Liver (tissue), 9 donors: ENCODE data around the gene SRRD. TPM values are rescaled to one million over a fixed set of nuclear protein-coding genes. Genes with fewer than 3 reads are reported as not detected.

Experiments
- DNase-seq: peaks from one replicate; pipeline ENCODE4 v3.0.0-alpha.2; 2017; ENCODE audit warnings: low spot score
- H3K27ac ChIP-seq, 2 donors: one replicate each; pipeline ENCODE4 v1.7.0; 2013; ENCODE audit warnings: inconsistent platforms in 2 of 2, low read length in 2 of 2, control low read depth in 1 of 2, low read depth in 1 of 2, mild to moderate bottlenecking in 1 of 2
- H3K27me3 ChIP-seq, 4 donors: one replicate each; pipeline versions ENCODE4 v1.6.1 to v1.7.0; 2013; ENCODE audit warnings: low read length in 3 of 4, inconsistent platforms in 1 of 4, mild to moderate bottlenecking in 1 of 4, moderate library complexity in 1 of 4; ENCODE audit not compliant: control insufficient read depth in 4 of 4, insufficient read depth in 4 of 4
- H3K36me3 ChIP-seq, 4 donors: one replicate each; pipeline versions ENCODE4 v1.6.1 to v1.7.0; 2013; ENCODE audit warnings: low read length in 3 of 4, mild to moderate bottlenecking in 3 of 4, low read depth in 1 of 4, moderate library complexity in 1 of 4; ENCODE audit not compliant: control insufficient read depth in 4 of 4, insufficient read depth in 3 of 4
- H3K4me1 ChIP-seq, 4 donors: one replicate each; pipeline versions ENCODE4 v1.6.1 to v1.7.0; 2013; ENCODE audit warnings: low read length in 3 of 4, mild to moderate bottlenecking in 3 of 4, moderate library complexity in 1 of 4; ENCODE audit not compliant: control insufficient read depth in 4 of 4, insufficient read depth in 4 of 4
- H3K4me3 ChIP-seq, 3 donors: one replicate each; pipeline versions ENCODE4 v1.6.1 to v1.7.0; 2013; ENCODE audit warnings: low read length in 3 of 3, control low read depth in 1 of 3, low read depth in 1 of 3, mild to moderate bottlenecking in 1 of 3
- H3K9ac ChIP-seq, 2 donors: one replicate each; pipeline ENCODE4 v1.7.0; 2013; ENCODE audit warnings: low read length in 2 of 2, mild to moderate bottlenecking in 2 of 2, moderate library complexity in 2 of 2, control low read depth in 1 of 2, low read depth in 1 of 2
- H3K9me3 ChIP-seq, 4 donors: one replicate each; pipeline versions ENCODE4 v1.6.1 to v1.7.0; 2013; ENCODE audit warnings: low read length in 3 of 4; ENCODE audit not compliant: control insufficient read depth in 4 of 4
- ATF3 ChIP-seq: IDR thresholded peaks from 2 replicates; pipeline ENCODE4 v1.6.1; 2016; ENCODE audit warnings: antibody characterized with exemption
- CTCF ChIP-seq: fragments of 150-350 bp; IDR thresholded peaks from 2 replicates; pipeline ENCODE4 v1.5.1; 2017; ENCODE audit warnings: improper control_type of control experiment, low read depth, low read length; ENCODE audit not compliant: missing input control
- EGR1 ChIP-seq, 2 donors: IDR thresholded peaks; 2 replicates each; pipeline ENCODE4 v1.6.1; 2016 to 2018; ENCODE audit warnings: antibody characterized with exemption in 2 of 2, low read depth in 2 of 2
- FOXA1 ChIP-seq: IDR thresholded peaks from 2 replicates; pipeline ENCODE4 v1.6.1; 2016; ENCODE audit warnings: antibody characterized with exemption
- FOXA2 ChIP-seq: IDR thresholded peaks from 2 replicates; pipeline ENCODE4 v1.6.1; 2016; ENCODE audit warnings: antibody characterized with exemption
- GABPA ChIP-seq, 2 donors: IDR thresholded peaks in 1 of 2; conservative IDR thresholded peaks in 1 of 2; 2 replicates each; pipeline ENCODE4 v1.6.1; 2016; ENCODE audit warnings: antibody characterized with exemption in 2 of 2, mild to moderate bottlenecking in 1 of 2, moderate library complexity in 1 of 2
- HNF4A ChIP-seq, 2 donors: conservative IDR thresholded peaks; 2 replicates each; pipeline ENCODE4 v1.6.1; 2016; ENCODE audit warnings: antibody characterized with exemption in 2 of 2, mild to moderate bottlenecking in 2 of 2
- HNF4G ChIP-seq: IDR thresholded peaks from 2 replicates; pipeline ENCODE4 v1.6.1; 2016; ENCODE audit warnings: antibody characterized with exemption
- JUND ChIP-seq, 2 donors: IDR thresholded peaks; 2 replicates each; pipeline ENCODE4 v1.6.1; 2016; ENCODE audit warnings: antibody characterized with exemption in 2 of 2
- NR2F2 ChIP-seq: IDR thresholded peaks from 2 replicates; pipeline ENCODE4 v1.6.1; 2016; ENCODE audit warnings: antibody characterized with exemption
- RAD21 ChIP-seq, 2 donors: IDR thresholded peaks; 2 replicates each; pipeline ENCODE4 v1.6.1; 2016; ENCODE audit warnings: antibody characterized with exemption in 2 of 2, mild to moderate bottlenecking in 2 of 2
- RXRA ChIP-seq, 2 donors: IDR thresholded peaks; 2 replicates each; pipeline ENCODE4 v1.6.1; 2017 to 2018; ENCODE audit warnings: antibody characterized with exemption in 2 of 2, mild to moderate bottlenecking in 1 of 2
- SP1 ChIP-seq: IDR thresholded peaks from 2 replicates; pipeline ENCODE4 v1.6.1; 2018; ENCODE audit warnings: antibody characterized with exemption, mild to moderate bottlenecking
- TAF1 ChIP-seq: conservative IDR thresholded peaks from 2 replicates; pipeline ENCODE4 v1.6.1; 2016; ENCODE audit warnings: antibody characterized with exemption, mild to moderate bottlenecking
- YY1 ChIP-seq: IDR thresholded peaks from 2 replicates; pipeline ENCODE4 v1.6.1; 2016; ENCODE audit warnings: antibody characterized with exemption, mild to moderate bottlenecking
- WGBS: extraction: QIAGEN DNeasy Blood & Tissue Kit; methylation state at CpG from one replicate; pipeline ENCODE4 v1.1.7; 2013; 5-methylcytosine and 5-hydroxymethylcytosine counted together
- polyA plus RNA-seq, 2 donors: library from polyadenylated mRNA; stranded (reverse) in 1 of 2; unstranded in 1 of 2; fragments of 200-250 nt in 1 of 2; fragments of >200 nt in 1 of 2; fragmentation: Nextera tagmentation in 1 of 2; extraction: Ambion mirVana in 1 of 2; gene quantifications; one replicate each; pipeline versions ENCODE4 v1.2.1 to v1.2.3, GENCODE V29; 2013 to 2015
- total RNA-seq, 2 donors: library from RNA; depleted of rRNA; stranded (reverse); fragments of >200 nt; gene quantifications; one replicate each; pipeline ENCODE4 v1.2.3, GENCODE V29; 2014
- TF ChIP-seq, protein P1 (sequence below): IDR thresholded peaks from 2 replicates; pipeline ENCODE4 v1.6.1; 2016; ENCODE audit warnings: antibody characterized with exemption, mild to moderate bottlenecking
- TF ChIP-seq, protein P2 (sequence below): IDR thresholded peaks from 2 replicates; pipeline ENCODE4 v1.6.1; 2016; ENCODE audit warnings: antibody characterized with exemption
- TF ChIP-seq, protein P3 (sequence below): IDR thresholded peaks from 2 replicates; pipeline ENCODE4 v1.6.1; 2016; ENCODE audit warnings: antibody characterized with exemption
- donor health status: healthy.
- donor health status: healthy.
- donor health status: healthy.
- donor health status: healthy.
- donor health status: healthy.

The SRRD gene
- total and polyA plus RNA-seq, 4 donors = 8.7 to 18.6 (median 13.6) TPM

DNA sequence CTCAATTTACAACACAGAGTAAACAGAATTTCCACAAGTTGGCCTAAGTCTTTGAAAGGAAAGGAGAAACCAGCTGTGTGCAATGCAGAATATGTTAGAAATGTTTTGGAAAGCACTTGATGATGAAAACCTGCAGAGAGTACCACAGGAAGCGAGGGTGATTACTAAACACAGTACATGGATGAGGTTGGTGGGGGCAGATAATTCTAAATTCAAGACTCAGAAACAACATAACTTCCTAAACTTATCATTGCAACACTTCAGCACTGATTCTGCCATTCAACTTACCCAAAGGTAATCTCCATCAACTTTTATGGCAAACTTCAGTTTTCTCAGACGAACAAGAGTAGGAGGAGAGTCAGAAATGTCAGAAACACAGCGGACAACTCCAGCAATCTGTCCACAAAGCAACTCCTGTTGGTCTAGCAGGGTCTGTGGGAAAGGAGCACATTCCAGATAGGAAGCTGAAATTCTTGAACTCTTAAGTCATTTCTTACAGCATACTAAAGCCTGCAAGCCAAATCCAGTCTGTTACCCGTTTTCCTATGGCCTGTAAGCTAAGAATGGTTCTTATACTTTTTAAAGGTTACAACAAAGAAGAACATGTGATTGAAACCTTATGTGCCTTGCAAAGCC, 6.9 kb upstream of the SRRD start:
- no peaks in the 10 kb centered on the region for H3K27me3 ChIP-seq
- no peaks in the 10 kb centered on the region for H3K9me3 ChIP-seq
- DNase-seq = no peak
- H3K4me1 ChIP-seq = peaks cover 3 to 34% (median 26%) of the 10 kb centered on the region in 4 donors
- TF ChIP-seq EGR1 (IDR thresholded peaks at IDR 0.05; ENCODE audit: low read depth in 2 of 2) (no peak), NR2F2 (no peak), HNF4G (no peak), CTCF (no peak), SP1 (no peak), FOXA2 (no peak), HNF4A (conservative IDR thresholded peaks at IDR 0.05) (no peak), YY1 (no peak), RAD21 (IDR thresholded peaks at IDR 0.05) (no peak), ATF3 (no peak), JUND (IDR thresholded peaks at IDR 0.05) (no peak), FOXA1 (no peak), GABPA (IDR thresholded peaks at IDR 0.05 in 1 of 2, conservative IDR thresholded peaks at IDR 0.05 in 1 of 2) (no peak), TAF1 (no peak), RXRA (IDR thresholded peaks at IDR 0.05) (no peak)
- TF ChIP-seq, protein P1, sequence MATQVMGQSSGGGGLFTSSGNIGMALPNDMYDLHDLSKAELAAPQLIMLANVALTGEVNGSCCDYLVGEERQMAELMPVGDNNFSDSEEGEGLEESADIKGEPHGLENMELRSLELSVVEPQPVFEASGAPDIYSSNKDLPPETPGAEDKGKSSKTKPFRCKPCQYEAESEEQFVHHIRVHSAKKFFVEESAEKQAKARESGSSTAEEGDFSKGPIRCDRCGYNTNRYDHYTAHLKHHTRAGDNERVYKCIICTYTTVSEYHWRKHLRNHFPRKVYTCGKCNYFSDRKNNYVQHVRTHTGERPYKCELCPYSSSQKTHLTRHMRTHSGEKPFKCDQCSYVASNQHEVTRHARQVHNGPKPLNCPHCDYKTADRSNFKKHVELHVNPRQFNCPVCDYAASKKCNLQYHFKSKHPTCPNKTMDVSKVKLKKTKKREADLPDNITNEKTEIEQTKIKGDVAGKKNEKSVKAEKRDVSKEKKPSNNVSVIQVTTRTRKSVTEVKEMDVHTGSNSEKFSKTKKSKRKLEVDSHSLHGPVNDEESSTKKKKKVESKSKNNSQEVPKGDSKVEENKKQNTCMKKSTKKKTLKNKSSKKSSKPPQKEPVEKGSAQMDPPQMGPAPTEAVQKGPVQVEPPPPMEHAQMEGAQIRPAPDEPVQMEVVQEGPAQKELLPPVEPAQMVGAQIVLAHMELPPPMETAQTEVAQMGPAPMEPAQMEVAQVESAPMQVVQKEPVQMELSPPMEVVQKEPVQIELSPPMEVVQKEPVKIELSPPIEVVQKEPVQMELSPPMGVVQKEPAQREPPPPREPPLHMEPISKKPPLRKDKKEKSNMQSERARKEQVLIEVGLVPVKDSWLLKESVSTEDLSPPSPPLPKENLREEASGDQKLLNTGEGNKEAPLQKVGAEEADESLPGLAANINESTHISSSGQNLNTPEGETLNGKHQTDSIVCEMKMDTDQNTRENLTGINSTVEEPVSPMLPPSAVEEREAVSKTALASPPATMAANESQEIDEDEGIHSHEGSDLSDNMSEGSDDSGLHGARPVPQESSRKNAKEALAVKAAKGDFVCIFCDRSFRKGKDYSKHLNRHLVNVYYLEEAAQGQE = no peak
- TF ChIP-seq, protein P2, sequence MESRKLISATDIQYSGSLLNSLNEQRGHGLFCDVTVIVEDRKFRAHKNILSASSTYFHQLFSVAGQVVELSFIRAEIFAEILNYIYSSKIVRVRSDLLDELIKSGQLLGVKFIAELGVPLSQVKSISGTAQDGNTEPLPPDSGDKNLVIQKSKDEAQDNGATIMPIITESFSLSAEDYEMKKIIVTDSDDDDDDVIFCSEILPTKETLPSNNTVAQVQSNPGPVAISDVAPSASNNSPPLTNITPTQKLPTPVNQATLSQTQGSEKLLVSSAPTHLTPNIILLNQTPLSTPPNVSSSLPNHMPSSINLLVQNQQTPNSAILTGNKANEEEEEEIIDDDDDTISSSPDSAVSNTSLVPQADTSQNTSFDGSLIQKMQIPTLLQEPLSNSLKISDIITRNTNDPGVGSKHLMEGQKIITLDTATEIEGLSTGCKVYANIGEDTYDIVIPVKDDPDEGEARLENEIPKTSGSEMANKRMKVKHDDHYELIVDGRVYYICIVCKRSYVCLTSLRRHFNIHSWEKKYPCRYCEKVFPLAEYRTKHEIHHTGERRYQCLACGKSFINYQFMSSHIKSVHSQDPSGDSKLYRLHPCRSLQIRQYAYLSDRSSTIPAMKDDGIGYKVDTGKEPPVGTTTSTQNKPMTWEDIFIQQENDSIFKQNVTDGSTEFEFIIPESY = no peak
- TF ChIP-seq, protein P3, sequence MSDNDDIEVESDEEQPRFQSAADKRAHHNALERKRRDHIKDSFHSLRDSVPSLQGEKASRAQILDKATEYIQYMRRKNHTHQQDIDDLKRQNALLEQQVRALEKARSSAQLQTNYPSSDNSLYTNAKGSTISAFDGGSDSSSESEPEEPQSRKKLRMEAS = no peak
- no peak overlapping the region for H3K27ac ChIP-seq
- no peak overlapping the region for H3K4me3 ChIP-seq
- no peak overlapping the region for H3K9ac ChIP-seq
- H3K36me3 ChIP-seq = peaks cover 14 to 32% (median 30%) of the 10 kb centered on the region in 4 donors
- WGBS = 90% methylated on average over 4 of the region's 4 CpGs
